ENCODE results near the gene HLA-DQA1.

- TF ChIP-seq, protein P1, sequence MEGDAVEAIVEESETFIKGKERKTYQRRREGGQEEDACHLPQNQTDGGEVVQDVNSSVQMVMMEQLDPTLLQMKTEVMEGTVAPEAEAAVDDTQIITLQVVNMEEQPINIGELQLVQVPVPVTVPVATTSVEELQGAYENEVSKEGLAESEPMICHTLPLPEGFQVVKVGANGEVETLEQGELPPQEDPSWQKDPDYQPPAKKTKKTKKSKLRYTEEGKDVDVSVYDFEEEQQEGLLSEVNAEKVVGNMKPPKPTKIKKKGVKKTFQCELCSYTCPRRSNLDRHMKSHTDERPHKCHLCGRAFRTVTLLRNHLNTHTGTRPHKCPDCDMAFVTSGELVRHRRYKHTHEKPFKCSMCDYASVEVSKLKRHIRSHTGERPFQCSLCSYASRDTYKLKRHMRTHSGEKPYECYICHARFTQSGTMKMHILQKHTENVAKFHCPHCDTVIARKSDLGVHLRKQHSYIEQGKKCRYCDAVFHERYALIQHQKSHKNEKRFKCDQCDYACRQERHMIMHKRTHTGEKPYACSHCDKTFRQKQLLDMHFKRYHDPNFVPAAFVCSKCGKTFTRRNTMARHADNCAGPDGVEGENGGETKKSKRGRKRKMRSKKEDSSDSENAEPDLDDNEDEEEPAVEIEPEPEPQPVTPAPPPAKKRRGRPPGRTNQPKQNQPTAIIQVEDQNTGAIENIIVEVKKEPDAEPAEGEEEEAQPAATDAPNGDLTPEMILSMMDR (IDR thresholded peaks at IDR 0.05; ENCODE audit: poor library complexity): no peak
- TF ChIP-seq EZH2 (IDR thresholded peaks at IDR 0.05; ENCODE audit: borderline replicate concordance): no peak
These were observed 24.9 kb downstream of the HLA-DQA1 start for GRCh38 chr6:32662099-32662498.
